Measurements from ENCODE around the gene SULT2B1. TPM values are rescaled to one million over a fixed set of nuclear protein-coding genes. Genes with fewer than 3 reads are reported as not detected.

SULT2B1 gene
- total and polyA plus RNA-seq, 2 of the 4 experiments (the other 2 are of a cell fraction): 0.09 TPM; not detected in 1

- H4K8ac ChIP-seq (ENCODE audit: low read depth in 2 of 2, low read length in 2 of 2): no peak overlapping the region
- dilution Hi-C loops (cut with HindIII; ENCODE audit: low sequenced_read_pairs, unreplicated experiment): no loop called here
- peaks cover 4 to 19% of the 10 kb centered on the region in 2 experiments for H3K79me1 ChIP-seq (ENCODE audit: low read depth in 1 of 2, low read length in 2 of 2)
- H3K36me3 ChIP-seq (ENCODE audit: control insufficient read depth, insufficient read depth, low read length): peaks cover 6% of the 10 kb centered on the region; the same call in 1 of the 2 replicates
- no peak overlapping the region for H3K9ac ChIP-seq (ENCODE audit: low read depth, low read length)
- peaks cover 34% of the 10 kb centered on the region for H3K4me1 ChIP-seq (ENCODE audit: control insufficient read depth, insufficient read depth, low read length)
- no peak overlapping the region for H3K56ac ChIP-seq (ENCODE audit: extremely low read depth, insufficient read depth, low read length)
- H2AK5ac ChIP-seq (ENCODE audit: low read depth, low read length): no peak overlapping the region
- H2BK20ac ChIP-seq (ENCODE audit: low read depth, low read length): no peak overlapping the region
- H2BK120ac ChIP-seq (ENCODE audit: low read depth, low read length): no peak overlapping the region
- H4K20me1 ChIP-seq (ENCODE audit: insufficient read depth, low read length): no peaks in the 10 kb centered on the region
- no peak overlapping the region for H2BK5ac ChIP-seq (ENCODE audit: low read depth, low read length, poor library complexity, severe bottlenecking)
- H2AFZ ChIP-seq (replicated peaks; ENCODE audit: low read length, poor library complexity): peak overlapping the region; percentile 24
- ChIA-PET CTCF (no interaction called here), POLR2A (ENCODE audit: unreplicated experiment) (no interaction called here)
- no peak overlapping the region for H4K91ac ChIP-seq (ENCODE audit: insufficient read depth, low read depth, low read length)
- peaks cover 16% of the 10 kb centered on the region for H3K9me1 ChIP-seq (ENCODE audit: insufficient read depth, low read length)
- DNase-seq (no peak), ATAC-seq (ENCODE audit: low read depth) (no peak)
- WGBS, 2 experiments (ENCODE audit: extremely low coverage in 2 of 2, insufficient read length in 1 of 2): 83% methylated on average over 13 of the region's 22 CpGs; no CpG with 5 or more reads in 1 of the 2 experiments
- no peaks in the 10 kb centered on the region for H3K9me3 ChIP-seq (ENCODE audit: control insufficient read depth, insufficient read depth, low read length)
- in situ Hi-C loops (cut with MboI; ENCODE audit: low sequenced_read_pairs): no loop called here
- no peak overlapping the region for H3K4me2 ChIP-seq (ENCODE audit: low read depth, low read length)
- H3K4me3 ChIP-seq (ENCODE audit: insufficient read depth, low read depth, low read length): no peak overlapping the region
- no peak overlapping the region for H3K4ac ChIP-seq (ENCODE audit: low read depth, low read length)
- no peak overlapping the region for H2BK15ac ChIP-seq (ENCODE audit: low read depth, low read length)
- no peak overlapping the region for H3K18ac ChIP-seq (ENCODE audit: low read depth, low read length)
- no TSS peak for BruUV-seq (replicated peaks)
- intact Hi-C loops (cut with micrococcal nuclease): no loop called here
- no peaks in the 10 kb centered on the region for H3K27me3 ChIP-seq (ENCODE audit: control insufficient read depth, insufficient read depth, low read length)
- no peak for TF ChIP-seq FOS (IDR thresholded peaks at IDR 0.05; ENCODE audit: low read depth, low read length)
- TF ChIP-seq MAZ (IDR thresholded peaks at IDR 0.05; ENCODE audit: borderline replicate concordance, low read depth, low read length): no peak
- no peak for TF ChIP-seq CEBPB (IDR thresholded peaks at IDR 0.05; ENCODE audit: low read depth, low read length)
- H4K5ac ChIP-seq (ENCODE audit: low read depth, low read length): no peak overlapping the region
- no peak overlapping the region for H3K23ac ChIP-seq (ENCODE audit: low read depth, low read length)
- no peak overlapping the region for H3K14ac ChIP-seq (replicated peaks; ENCODE audit: low read depth, low read length)
- H2AK9ac ChIP-seq (replicated peaks; ENCODE audit: low read depth, low read length, poor library complexity): no peak overlapping the region
- H3K27ac ChIP-seq (ENCODE audit: insufficient read depth, low read length): no peak overlapping the region
These were observed 77.3 kb downstream of the SULT2B1 start for GRCh38 chr19:48629297-48629598.
